ENCODE data around the gene OSBPL2. TPM values are rescaled to one million over a fixed set of nuclear protein-coding genes. Genes with fewer than 3 reads are reported as not detected.
A peak's percentile ranks its signal among the peaks of the same experiment; 100 is the strongest.

Gene OSBPL2
- total RNA-seq, 1 donor from 2014 or later = 55.3 TPM

DNA sequence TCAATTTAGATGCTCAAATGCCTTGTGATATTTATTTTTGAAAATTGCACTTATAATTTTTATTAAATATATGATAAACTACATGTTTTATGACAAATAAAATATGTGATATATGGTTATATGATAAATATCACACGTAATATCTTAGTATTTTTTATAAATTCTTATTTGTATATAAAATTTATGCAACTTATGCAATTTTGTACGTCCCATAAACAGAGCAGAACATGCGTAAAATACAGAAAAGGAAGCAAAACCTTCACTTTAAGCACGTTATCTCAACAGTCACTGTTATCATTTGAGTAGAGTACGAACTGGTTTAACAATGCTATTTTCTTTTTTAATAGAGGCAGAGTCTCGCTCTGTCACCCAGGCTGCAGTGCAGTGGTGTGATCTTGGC lies 48.8 kb downstream of the OSBPL2 start:
- H3K9me3 ChIP-seq (replicated peaks) = no peaks in the 10 kb centered on the region
- DNase-seq = no peak
- intact Hi-C loops (cut with micrococcal nuclease) = no loop called here
- H3K4me1 ChIP-seq = peaks cover 55% of the 10 kb centered on the region
- peaks cover 77% of the 10 kb centered on the region for H3K36me3 ChIP-seq
- peak overlapping the region; percentile 88 for H3K27ac ChIP-seq (replicated peaks)
- H3K27me3 ChIP-seq (ENCODE audit: low read depth) = no peaks in the 10 kb centered on the region
- TF ChIP-seq CTCF (IDR thresholded peaks at IDR 0.05; ENCODE audit: borderline replicate concordance) = no peak
- no peak overlapping the region for H3K4me3 ChIP-seq

- Histone ChIP-seq H3K27me3 (ENCODE audit: low read depth) (no peaks in the 10 kb centered on the region), H3K27ac (replicated peaks) (peak overlapping the region; percentile 88), H3K9me3 (replicated peaks) (no peaks in the 10 kb centered on the region), H3K4me1 (peaks cover 46% of the 10 kb centered on the region), H3K4me3 (no peak overlapping the region), H3K36me3 (peaks cover 84% of the 10 kb centered on the region)
- TF ChIP-seq CTCF (IDR thresholded peaks at IDR 0.05; ENCODE audit: borderline replicate concordance) = no peak
- intact Hi-C loops (cut with micrococcal nuclease) = no loop called here
- no peak for DNase-seq
Measured at GRCh38 chr20:62287759-62288534, 49.6 kb downstream of the OSBPL2 start.

GRCh38 chr20:62288535-62289105 lies 50.3 kb downstream of the OSBPL2 start:
- no peak for DNase-seq
- peaks cover 40% of the 10 kb centered on the region for H3K4me1 ChIP-seq
- no peaks in the 10 kb centered on the region for H3K9me3 ChIP-seq (replicated peaks)
- no peak for TF ChIP-seq CTCF (IDR thresholded peaks at IDR 0.05; ENCODE audit: borderline replicate concordance)
- H3K36me3 ChIP-seq = peaks cover 88% of the 10 kb centered on the region
- H3K27me3 ChIP-seq (ENCODE audit: low read depth) = no peaks in the 10 kb centered on the region
- intact Hi-C loops (cut with micrococcal nuclease) = no loop called here
- no peak overlapping the region for H3K27ac ChIP-seq (replicated peaks)
- no peak overlapping the region for H3K4me3 ChIP-seq

GRCh38 chr20:62289131-62289530 lies 50.8 kb downstream of the OSBPL2 start:
- Histone ChIP-seq H3K4me1 (peaks cover 35% of the 10 kb centered on the region), H3K9me3 (replicated peaks) (no peaks in the 10 kb centered on the region), H3K4me3 (no peak overlapping the region), H3K36me3 (peaks cover 88% of the 10 kb centered on the region), H3K27me3 (ENCODE audit: low read depth) (no peaks in the 10 kb centered on the region), H3K27ac (replicated peaks) (no peak overlapping the region)
- no peak for TF ChIP-seq CTCF (IDR thresholded peaks at IDR 0.05; ENCODE audit: borderline replicate concordance)
- DNase-seq = no peak
- intact Hi-C loops (cut with micrococcal nuclease) = no loop called here

GRCh38 chr20:62289898-62290297 lies 51.6 kb downstream of the OSBPL2 start:
- intact Hi-C loops (cut with micrococcal nuclease) = no loop called here
- no peak for DNase-seq
- peaks cover 87% of the 10 kb centered on the region for H3K36me3 ChIP-seq

More at GRCh38 chr20:62289898-62290297, 51.6 kb downstream of the OSBPL2 start:
- Histone ChIP-seq H3K27ac (replicated peaks) (no peak overlapping the region), H3K9me3 (replicated peaks) (no peaks in the 10 kb centered on the region), H3K27me3 (ENCODE audit: low read depth) (no peaks in the 10 kb centered on the region), H3K4me3 (no peak overlapping the region), H3K4me1 (peaks cover 29% of the 10 kb centered on the region)
- TF ChIP-seq CTCF (IDR thresholded peaks at IDR 0.05; ENCODE audit: borderline replicate concordance) = no peak

Data from left ventricle myocardium inferior (tissue), 1 donor.